ENCODE measurements around the gene DNAH14. TPM values are rescaled to one million over a fixed set of nuclear protein-coding genes. Genes with fewer than 3 reads are reported as not detected.

The DNAH14 gene
- total and polyA plus RNA-seq, 2 of the 13 experiments (the other 11 are each of a cell fraction or from before 2014, with no cell fraction given): 4.5 to 27.5 TPM

- TF ChIP-seq, protein P1, sequence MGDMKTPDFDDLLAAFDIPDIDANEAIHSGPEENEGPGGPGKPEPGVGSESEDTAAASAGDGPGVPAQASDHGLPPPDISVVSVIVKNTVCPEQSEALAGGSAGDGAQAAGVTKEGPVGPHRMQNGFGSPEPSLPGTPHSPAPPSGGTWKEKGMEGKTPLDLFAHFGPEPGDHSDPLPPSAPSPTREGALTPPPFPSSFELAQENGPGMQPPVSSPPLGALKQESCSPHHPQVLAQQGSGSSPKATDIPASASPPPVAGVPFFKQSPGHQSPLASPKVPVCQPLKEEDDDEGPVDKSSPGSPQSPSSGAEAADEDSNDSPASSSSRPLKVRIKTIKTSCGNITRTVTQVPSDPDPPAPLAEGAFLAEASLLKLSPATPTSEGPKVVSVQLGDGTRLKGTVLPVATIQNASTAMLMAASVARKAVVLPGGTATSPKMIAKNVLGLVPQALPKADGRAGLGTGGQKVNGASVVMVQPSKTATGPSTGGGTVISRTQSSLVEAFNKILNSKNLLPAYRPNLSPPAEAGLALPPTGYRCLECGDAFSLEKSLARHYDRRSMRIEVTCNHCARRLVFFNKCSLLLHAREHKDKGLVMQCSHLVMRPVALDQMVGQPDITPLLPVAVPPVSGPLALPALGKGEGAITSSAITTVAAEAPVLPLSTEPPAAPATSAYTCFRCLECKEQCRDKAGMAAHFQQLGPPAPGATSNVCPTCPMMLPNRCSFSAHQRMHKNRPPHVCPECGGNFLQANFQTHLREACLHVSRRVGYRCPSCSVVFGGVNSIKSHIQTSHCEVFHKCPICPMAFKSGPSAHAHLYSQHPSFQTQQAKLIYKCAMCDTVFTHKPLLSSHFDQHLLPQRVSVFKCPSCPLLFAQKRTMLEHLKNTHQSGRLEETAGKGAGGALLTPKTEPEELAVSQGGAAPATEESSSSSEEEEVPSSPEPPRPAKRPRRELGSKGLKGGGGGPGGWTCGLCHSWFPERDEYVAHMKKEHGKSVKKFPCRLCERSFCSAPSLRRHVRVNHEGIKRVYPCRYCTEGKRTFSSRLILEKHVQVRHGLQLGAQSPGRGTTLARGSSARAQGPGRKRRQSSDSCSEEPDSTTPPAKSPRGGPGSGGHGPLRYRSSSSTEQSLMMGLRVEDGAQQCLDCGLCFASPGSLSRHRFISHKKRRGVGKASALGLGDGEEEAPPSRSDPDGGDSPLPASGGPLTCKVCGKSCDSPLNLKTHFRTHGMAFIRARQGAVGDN (CRISPR knock-in tag; IDR thresholded peaks at IDR 0.05): no peak
- TF ChIP-seq ZNF446 (CRISPR knock-in tag; IDR thresholded peaks at IDR 0.05): no peak
Observed at GRCh38 chr1:225418059-225418458, 488.6 kb downstream of the DNAH14 start (continued).

GRCh38 chr1:225418598-225418997 lies 489.1 kb downstream of the DNAH14 start:
- CTCF ChIA-PET (ENCODE audit: low intra/inter-chr PET ratio, low total read pairs): no interaction called here
- Histone ChIP-seq H3K27me3 (ENCODE audit: control insufficient read depth in 1 of 2, insufficient read depth in 2 of 2, low read length in 2 of 2) (no peaks in the 10 kb centered on the region), H3K36me3 (replicated peaks in 1 of 2; ENCODE audit: control insufficient read depth in 1 of 2, insufficient read depth in 2 of 2, low read length in 2 of 2) (peaks cover 11 to 76% of the 10 kb centered on the region in 2 experiments), H3K4me2 (ENCODE audit: low read depth, low read length) (no peak overlapping the region), H4K20me1 (ENCODE audit: insufficient read depth, low read length) (no peaks in the 10 kb centered on the region), H3K4me3 (replicated peaks in 1 of 3; ENCODE audit: insufficient read depth in 1 of 3, low read depth in 2 of 3, low read length in 3 of 3) (no peak overlapping the region), H2AFZ (ENCODE audit: low read length) (no peak overlapping the region), H3K79me2 (ENCODE audit: insufficient read depth, low read length) (peaks cover 32% of the 10 kb centered on the region), H3K27ac (ENCODE audit: extremely low read length, insufficient read depth, low read length) (no peak overlapping the region), H3K9ac (ENCODE audit: insufficient read depth, low read depth, low read length) (no peak overlapping the region), H3K4me1 (ENCODE audit: insufficient read depth, low read length) (peaks cover 27% of the 10 kb centered on the region), H3K9me3 (ENCODE audit: low read length) (no peaks in the 10 kb centered on the region)
- BruUV-seq (replicated peaks): no TSS peak
- TF ChIP-seq ZNF782 (CRISPR knock-in tag; IDR thresholded peaks at IDR 0.05; ENCODE audit: borderline replicate concordance) (no peak), MLX (CRISPR knock-in tag; IDR thresholded peaks at IDR 0.05) (no peak), ZNF629 (CRISPR knock-in tag; conservative IDR thresholded peaks at IDR 0.05) (no peak), PPARG (CRISPR knock-in tag; conservative IDR thresholded peaks at IDR 0.05) (no peak), ZBTB3 (CRISPR knock-in tag; IDR thresholded peaks at IDR 0.05; ENCODE audit: borderline replicate concordance, low read depth) (no peak), NFIB (CRISPR knock-in tag; IDR thresholded peaks at IDR 0.05; ENCODE audit: borderline replicate concordance) (no peak), ZIK1 (CRISPR knock-in tag; IDR thresholded peaks at IDR 0.05; ENCODE audit: borderline replicate concordance, low read depth) (no peak), ZBTB38 (CRISPR knock-in tag; IDR thresholded peaks at IDR 0.05) (no peak), HOXA3 (CRISPR knock-in tag; IDR thresholded peaks at IDR 0.05) (no peak), ARNT (IDR thresholded peaks at IDR 0.05) (no peak), ZNF766 (CRISPR knock-in tag; IDR thresholded peaks at IDR 0.05; ENCODE audit: borderline replicate concordance) (no peak), ZNF530 (CRISPR knock-in tag; IDR thresholded peaks at IDR 0.05; ENCODE audit: low read depth) (no peak), MED13 (CRISPR knock-in tag; IDR thresholded peaks at IDR 0.05) (no peak), ZBTB20 (CRISPR knock-in tag; IDR thresholded peaks at IDR 0.05; ENCODE audit: borderline replicate concordance, low read depth) (no peak), ZNF567 (CRISPR knock-in tag; IDR thresholded peaks at IDR 0.05; ENCODE audit: borderline replicate concordance) (no peak)
- TF ChIP-seq, protein P2, sequence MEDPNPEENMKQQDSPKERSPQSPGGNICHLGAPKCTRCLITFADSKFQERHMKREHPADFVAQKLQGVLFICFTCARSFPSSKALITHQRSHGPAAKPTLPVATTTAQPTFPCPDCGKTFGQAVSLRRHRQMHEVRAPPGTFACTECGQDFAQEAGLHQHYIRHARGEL (CRISPR knock-in tag; IDR thresholded peaks at IDR 0.05): no peak
- TF ChIP-seq, protein P3, sequence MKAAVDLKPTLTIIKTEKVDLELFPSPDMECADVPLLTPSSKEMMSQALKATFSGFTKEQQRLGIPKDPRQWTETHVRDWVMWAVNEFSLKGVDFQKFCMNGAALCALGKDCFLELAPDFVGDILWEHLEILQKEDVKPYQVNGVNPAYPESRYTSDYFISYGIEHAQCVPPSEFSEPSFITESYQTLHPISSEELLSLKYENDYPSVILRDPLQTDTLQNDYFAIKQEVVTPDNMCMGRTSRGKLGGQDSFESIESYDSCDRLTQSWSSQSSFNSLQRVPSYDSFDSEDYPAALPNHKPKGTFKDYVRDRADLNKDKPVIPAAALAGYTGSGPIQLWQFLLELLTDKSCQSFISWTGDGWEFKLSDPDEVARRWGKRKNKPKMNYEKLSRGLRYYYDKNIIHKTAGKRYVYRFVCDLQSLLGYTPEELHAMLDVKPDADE (CRISPR knock-in tag; IDR thresholded peaks at IDR 0.05): no peak
- in situ Hi-C loops (cut with HindIII; ENCODE audit: extremely low pct_ligation_motif_present, low pct_unique_long_range_greater_than_20kb) (no loop called here), intact Hi-C loops (cut with micrococcal nuclease; ENCODE audit: unreplicated experiment) (no loop called here)
- DNase-seq (ENCODE audit: low spot score) (no peak), ATAC-seq (no peak), FAIRE-seq (no peak)
- POLR2A ChIA-PET: no interaction called here
- WGBS (ENCODE audit: low lambda C conversion rate): 96% methylated on average over 4 of the region's 4 CpGs
